HepG2 (cell line): ENCODE results near the gene CLDN4. TPM values are rescaled to one million over a fixed set of nuclear protein-coding genes. Genes with fewer than 3 reads are reported as not detected.

Source experiments
- EEA1 ChIP-seq: sonication (generic); formaldehyde crosslinking; IDR thresholded peaks from 2 replicates; pipeline ENCODE4 v1.5.1; 2020; ENCODE audit warnings: mild to moderate bottlenecking, missing genetic modification reagents, borderline replicate concordance
- HBP1 ChIP-seq: IDR thresholded peaks from 2 replicates; pipeline ENCODE4 v1.6.1; 2016; ENCODE audit warnings: low read depth, control low read depth
- HNF1A ChIP-seq, 2 experiments: sonication (generic) in 1 of 2; formaldehyde crosslinking in 1 of 2; IDR thresholded peaks; 2 replicates each; pipeline versions ENCODE4 v1.4.0 to v1.6.1; 2016 to 2020; ENCODE audit warnings: borderline replicate concordance in 1 of 2, low read depth in 1 of 2, mild to moderate bottlenecking in 1 of 2, missing genetic modification reagents in 1 of 2
- KDM5A ChIP-seq: fragments of 200-600 bp; sonication (generic); IDR thresholded peaks from 2 replicates; pipeline ENCODE4 v1.7.0; 2018; ENCODE audit warnings: antibody characterized with exemption, mild to moderate bottlenecking, low read length, borderline replicate concordance
- MBD4 ChIP-seq: IDR thresholded peaks from 2 replicates; pipeline ENCODE4 v1.6.1; 2012; ENCODE audit warnings: low read length, inconsistent platforms, borderline replicate concordance
- PRMT3 ChIP-seq: sonication (generic); formaldehyde crosslinking; IDR thresholded peaks from 2 replicates; pipeline ENCODE4 v1.8.1; 2022; ENCODE audit warnings: low read depth, mild to moderate bottlenecking, moderate library complexity, missing genetic modification reagents, borderline replicate concordance
- TMF1 ChIP-seq: sonication (generic); formaldehyde crosslinking; IDR thresholded peaks from 2 replicates; pipeline ENCODE4 v1.8.1; 2022; ENCODE audit warnings: low read depth, missing genetic modification reagents
- ZFP62 ChIP-seq: sonication (generic); formaldehyde crosslinking; IDR thresholded peaks from 2 replicates; pipeline ENCODE4 v1.4.0; 2020; ENCODE audit warnings: missing genetic modification reagents
- ZNF24 ChIP-seq: fragments of 450-650 bp; IDR thresholded peaks from 2 replicates; pipeline ENCODE4 v1.6.1; 2017; ENCODE audit warnings: antibody characterized with exemption, mild to moderate bottlenecking
- ZNF281 ChIP-seq: sonication (generic); formaldehyde crosslinking; IDR thresholded peaks from 2 replicates; pipeline ENCODE4 v1.4.0; 2020; ENCODE audit warnings: missing genetic modification reagents, borderline replicate concordance
- ZNF768 ChIP-seq: sonication (generic); formaldehyde crosslinking; IDR thresholded peaks from 2 replicates; pipeline ENCODE4 v1.4.0; 2020; ENCODE audit warnings: missing genetic modification reagents
- ZNF775 ChIP-seq: sonication (generic); formaldehyde crosslinking; IDR thresholded peaks from 2 replicates; pipeline ENCODE4 v1.4.0; 2020; ENCODE audit warnings: missing genetic modification reagents, mild to moderate bottlenecking, moderate library complexity, borderline replicate concordance
- polyA plus RNA-seq, 8 experiments: library from polyadenylated mRNA; depleted of rRNA in 3 of 8; stranded (reverse) in 7 of 8; unstranded in 1 of 8; fragments of >200 nt; fragmentation: Illumina TruSeq in 4 of 8; extraction: Trizol in 4 of 8; gene quantifications; 2 replicates each; pipeline versions ENCODE4 v1.2.1 to v1.2.3, GENCODE V29; 2011 to 2016; ENCODE audit warnings: low read depth in 4 of 8, missing spikeins in 1 of 8, mixed read lengths in 1 of 8; ENCODE audit not compliant: insufficient read depth in 1 of 8
- total RNA-seq, 5 experiments: library from RNA; depleted of rRNA; stranded (reverse); fragments of >200 nt; fragmentation: Illumina TruSeq; extraction: Trizol; gene quantifications; 2 replicates each; pipeline ENCODE4 v1.2.3, GENCODE V29; 2016; ENCODE audit warnings: low read depth in 1 of 5

The CLDN4 gene
- total and polyA plus RNA-seq, 2 of the 13 experiments (the other 11 are each of a cell fraction or from before 2014, with no cell fraction given) = 28.2 to 35.7 TPM

GRCh38 chr7:73830681-73831583 lies at the start of gene CLDN4 (continued):
- TF ChIP-seq ZNF281 (CRISPR knock-in tag) = peak; percentile 25; the same call in 1 of the 2 replicates
- no peak for TF ChIP-seq ZFP62 (CRISPR knock-in tag)
- no peak for TF ChIP-seq ZNF775
- TF ChIP-seq ZNF24 = no peak
- TF ChIP-seq KDM5A = no peak
- TF ChIP-seq PRMT3 = no peak
- no peak for TF ChIP-seq TMF1 (CRISPR knock-in tag)
- TF ChIP-seq HBP1 = no peak
- peak; percentile 51; the same call in 1 of the 2 replicates for TF ChIP-seq EEA1 (CRISPR knock-in tag)
- TF ChIP-seq HNF1A (IDR thresholded peaks at IDR 0.05; ENCODE audit: low read depth) = no peak
- 0 out of 2 replicates have a peak, but pooled peaks have one; percentile 13 for TF ChIP-seq HNF1A (CRISPR knock-in tag; IDR thresholded peaks at IDR 0.05; ENCODE audit: borderline replicate concordance)
- peak; percentile 62; the same call in 1 of the 2 replicates for TF ChIP-seq ZNF768 (CRISPR knock-in tag)
- no peak for TF ChIP-seq MBD4
